CD8-positive, alpha-beta memory T cell (primary cell): ENCODE data around the gene IL11RA. TPM values are rescaled to one million over a fixed set of nuclear protein-coding genes. Genes with fewer than 3 reads are reported as not detected.

Experiments used
- CTCF ChIA-PET: fragments of 350-600 bp; sonication (Branson Sonifier 250); formaldehyde crosslinking; loops from one replicate; lab custom pipeline; 2021; ENCODE audit warnings: antibody characterized with exemption; lab: Charles Lee
- POLR2A ChIA-PET: fragments of 350-600 bp; sonication (Branson Sonifier 250); formaldehyde crosslinking; loops from one replicate; lab custom pipeline; 2021; ENCODE audit warnings: antibody characterized with exemption; lab: Charles Lee
- DNase-seq, 5 donors: peaks; one replicate each; pipeline versions ENCODE4 v3.0.0 to v3.0.0-alpha.2; 2020 to 2022; ENCODE audit warnings: mixed read lengths in 1 of 5
- H3K27ac ChIP-seq: one replicate; pipeline ENCODE4 v1.7.0; 2013; ENCODE audit warnings: low read depth, mild to moderate bottlenecking, low read length, moderate library complexity
- H3K27me3 ChIP-seq: 2 replicates; pipeline ENCODE4 v1.7.0; 2013; ENCODE audit warnings: low read length, mild to moderate bottlenecking; ENCODE audit not compliant: insufficient read depth, poor library complexity, severe bottlenecking
- H3K36me3 ChIP-seq: 2 replicates; pipeline ENCODE4 v1.7.0; 2013; ENCODE audit warnings: mild to moderate bottlenecking, low read length, moderate library complexity; ENCODE audit not compliant: insufficient read depth
- H3K4me1 ChIP-seq: 2 replicates; pipeline ENCODE4 v1.7.0; 2013; ENCODE audit warnings: mild to moderate bottlenecking, low read length, moderate library complexity; ENCODE audit not compliant: insufficient read depth
- H3K4me3 ChIP-seq: 2 replicates; pipeline ENCODE4 v1.7.0; 2013; ENCODE audit warnings: mild to moderate bottlenecking, low read length
- H3K9me3 ChIP-seq: 2 replicates; pipeline ENCODE4 v1.7.0; 2013; ENCODE audit warnings: mild to moderate bottlenecking, low read length
- H3K27ac Mint-ChIP-seq, 8 donors: one replicate each; pipeline ENCODE4 v1.8.0; 2020 to 2021; ENCODE audit warnings: mixed read lengths in 8 of 8, mild to moderate bottlenecking in 6 of 8, inconsistent platforms in 3 of 8, moderate library complexity in 3 of 8
- H3K27me3 Mint-ChIP-seq, 2 donors: one replicate each; pipeline ENCODE4 v1.8.0; 2020 to 2021; ENCODE audit warnings: mixed read lengths in 2 of 2, mild to moderate bottlenecking in 1 of 2, moderate library complexity in 1 of 2
- H3K36me3 Mint-ChIP-seq, 3 donors: one replicate each; pipeline ENCODE4 v1.8.0; 2020 to 2021; ENCODE audit warnings: mixed read lengths in 3 of 3, inconsistent platforms in 1 of 3, mild to moderate bottlenecking in 1 of 3
- H3K4me1 Mint-ChIP-seq, 3 donors: one replicate each; pipeline ENCODE4 v1.8.0; 2020 to 2021; ENCODE audit warnings: mixed read lengths in 3 of 3, inconsistent platforms in 1 of 3, mild to moderate bottlenecking in 1 of 3
- H3K4me3 Mint-ChIP-seq, 7 donors: one replicate each; pipeline ENCODE4 v1.8.0; 2020 to 2021; ENCODE audit warnings: mixed read lengths in 7 of 7, mild to moderate bottlenecking in 6 of 7, moderate library complexity in 4 of 7, inconsistent platforms in 2 of 7
- H3K9me3 Mint-ChIP-seq, 5 donors: one replicate each; pipeline ENCODE4 v1.8.0; 2020 to 2022; ENCODE audit warnings: mixed read lengths in 5 of 5, mild to moderate bottlenecking in 3 of 5, moderate library complexity in 2 of 5, inconsistent platforms in 1 of 5
- polyA plus RNA-seq: library from polyadenylated mRNA; unstranded; fragments of 300-500 nt; fragmentation: Illumina TruSeq; gene quantifications from one replicate; pipeline ENCODE4 v1.2.3, GENCODE V29; 2021
- total RNA-seq, 2 experiments: library from RNA; stranded (reverse); gene quantifications; one replicate each; pipeline ENCODE4 v1.2.3, GENCODE V29; 2021

IL11RA gene
- total and polyA plus RNA-seq, 3 experiments from 2014 or later: 5.3 to 16.5 (median 15.6) TPM

GRCh38 chr9:34648673-34649072 lies 3.3 kb upstream of the IL11RA start:
- no peak for DNase-seq
- POLR2A ChIA-PET: interaction anchor here (3.3 kb wide), 1 partner anchor 12 kb away, joined by 66 read pairs; the partner anchor contains the start of gene SIGMAR1
- H3K27ac ChIP-seq: no peak overlapping the region
- H3K4me3 ChIP-seq: no peak overlapping the region
- peaks cover 43 to 62% (median 52%) of the 10 kb centered on the region in 3 donors for H3K4me1 Mint-ChIP-seq
- H3K27ac Mint-ChIP-seq: peak overlapping the region in 5 of 8 donors; percentile 37 to 92 (median 84)
- H3K4me1 ChIP-seq: peaks cover 39% of the 10 kb centered on the region
- CTCF ChIA-PET: interaction anchor here (0.8 to 8.6 kb wide), 5 partner anchors 12 to 54 kb away, joined by 3 to 141 read pairs (median 27); partner anchors contain the start of genes CCL27 and SIGMAR1
- no peaks in the 10 kb centered on the region for H3K27me3 Mint-ChIP-seq
- no peaks in the 10 kb centered on the region for H3K27me3 ChIP-seq
- H3K4me3 Mint-ChIP-seq: peak overlapping the region in 5 of 7 donors; percentile 37 to 64 (median 59)
- peaks cover 19% of the 10 kb centered on the region for H3K36me3 ChIP-seq
- no peaks in the 10 kb centered on the region for H3K9me3 ChIP-seq
- H3K9me3 Mint-ChIP-seq: no peaks in the 10 kb centered on the region
- peaks cover 4 to 55% (median 6%) of the 10 kb centered on the region in 3 donors for H3K36me3 Mint-ChIP-seq

DNA sequence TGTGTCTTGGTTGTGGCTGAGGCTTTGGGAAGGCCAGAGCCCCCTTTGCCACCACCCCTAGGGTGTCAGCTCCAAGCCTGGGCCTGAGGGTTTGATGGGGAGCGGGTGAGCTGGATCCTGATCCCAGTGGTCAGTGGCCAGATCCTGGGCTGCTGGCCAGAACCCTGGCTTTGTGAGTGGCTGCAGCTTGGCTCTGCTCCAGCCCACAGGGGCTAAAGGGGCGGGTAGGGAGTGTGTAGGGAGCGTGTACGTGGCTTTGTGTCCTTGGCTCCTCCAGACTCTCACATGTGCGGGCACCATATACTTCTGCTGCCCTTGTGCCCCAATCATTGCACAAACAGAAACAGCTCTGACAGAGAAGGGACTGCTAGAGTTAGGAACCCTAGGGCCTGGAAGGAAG lies 1.2 kb upstream of the IL11RA start:
- Mint-ChIP-seq H3K27ac (peak overlapping the region in 2 of 8 donors; percentile 19 to 27), H3K36me3 (peaks cover 4 to 55% (median 6%) of the 10 kb centered on the region in 3 donors)

GRCh38 chr9:34651321-34651720 lies 664 bp upstream of the IL11RA start:
- no peaks in the 10 kb centered on the region for H3K9me3 Mint-ChIP-seq
- peaks cover 40 to 62% (median 45%) of the 10 kb centered on the region in 3 donors for H3K4me1 Mint-ChIP-seq
- H3K27me3 Mint-ChIP-seq: peaks cover 0 to 3% of the 10 kb centered on the region in 2 donors
- H3K27ac Mint-ChIP-seq: peak overlapping the region in 3 of 8 donors; percentile 15 to 68 (median 61)
- H3K27me3 ChIP-seq: no peaks in the 10 kb centered on the region
- peaks cover 19% of the 10 kb centered on the region for H3K36me3 ChIP-seq
- CTCF ChIA-PET: interaction anchor here (1.7 to 7.6 kb wide), 2 partner anchors 14 to 38 kb away, joined by 3 to 54 read pairs; a partner anchor contains a TSS
- H3K4me1 ChIP-seq: peaks cover 34% of the 10 kb centered on the region
- peak overlapping the region; percentile 40 for H3K27ac ChIP-seq
- peaks cover 4 to 55% (median 6%) of the 10 kb centered on the region in 3 donors for H3K36me3 Mint-ChIP-seq
- no peak overlapping the region for H3K4me3 ChIP-seq
- H3K9me3 ChIP-seq: no peaks in the 10 kb centered on the region
- DNase-seq: no peak
- POLR2A ChIA-PET: interaction anchor here (1.3 kb wide), 1 partner anchor 31 kb away, joined by 3 read pairs; the partner anchor contains the start of gene DCTN3
- H3K4me3 Mint-ChIP-seq: no peak overlapping the region

More for the DNA sequence above, 1.2 kb upstream of the IL11RA start:
- no peaks in the 10 kb centered on the region for H3K9me3 Mint-ChIP-seq
- DNase-seq: no peak
- H3K27me3 ChIP-seq: no peaks in the 10 kb centered on the region
- peaks cover 39% of the 10 kb centered on the region for H3K4me1 ChIP-seq
- H3K9me3 ChIP-seq: no peaks in the 10 kb centered on the region
- no peak overlapping the region for H3K4me3 Mint-ChIP-seq
- peaks cover 19% of the 10 kb centered on the region for H3K36me3 ChIP-seq
- H3K4me3 ChIP-seq: no peak overlapping the region
- ChIA-PET POLR2A (interaction anchor here (1.3 kb wide), 1 partner anchor 31 kb away, joined by 3 read pairs; the partner anchor contains the start of gene DCTN3), CTCF (interaction anchor here (0.7 to 7.6 kb wide), 3 partner anchors 14 to 52 kb away, joined by 3 to 54 read pairs (median 3); a partner anchor contains a TSS)
- peaks cover 44 to 67% (median 50%) of the 10 kb centered on the region in 3 donors for H3K4me1 Mint-ChIP-seq
- no peak overlapping the region for H3K27ac ChIP-seq
- H3K27me3 Mint-ChIP-seq: peaks cover 0 to 3% of the 10 kb centered on the region in 2 donors

GRCh38 chr9:34652602-34653000 lies 616 bp downstream of the IL11RA start:
- Mint-ChIP-seq H3K27ac (peak overlapping the region; percentile 0 to 89 (median 54)), H3K27me3 (peaks cover 0 to 3% of the 10 kb centered on the region in 2 donors), H3K4me3 (no peak overlapping the region), H3K9me3 (no peaks in the 10 kb centered on the region), H3K4me1 (peaks cover 30 to 50% (median 35%) of the 10 kb centered on the region in 3 donors), H3K36me3 (peaks cover 4 to 43% (median 6%) of the 10 kb centered on the region in 3 donors)
- Histone ChIP-seq H3K4me1 (peaks cover 27% of the 10 kb centered on the region), H3K9me3 (no peaks in the 10 kb centered on the region), H3K27ac (peak overlapping the region; percentile 13), H3K27me3 (no peaks in the 10 kb centered on the region), H3K4me3 (no peak overlapping the region), H3K36me3 (peaks cover 19% of the 10 kb centered on the region)
- ChIA-PET CTCF (interaction anchor here (1.1 to 7.6 kb wide), 2 partner anchors 12 to 14 kb away, joined by 3 to 54 read pairs; a partner anchor contains a TSS), POLR2A (interaction anchor here (1.1 kb wide), 1 partner anchor 15 kb away, joined by 3 read pairs; the partner anchor contains the start of gene SIGMAR1)
- no peak for DNase-seq

GRCh38 chr9:34653151-34654072 lies 1.4 kb downstream of the IL11RA start:
- no peak for DNase-seq
- no peaks in the 10 kb centered on the region for H3K9me3 ChIP-seq
- Mint-ChIP-seq H3K4me1 (peaks cover 22 to 42% (median 27%) of the 10 kb centered on the region in 3 donors), H3K36me3 (peaks cover 1 to 34% (median 3%) of the 10 kb centered on the region in 3 donors), H3K4me3 (no peak overlapping the region), H3K27ac (peak overlapping the region in 6 of 8 donors; percentile 11 to 69 (median 46)), H3K27me3 (peaks cover 0 to 3% of the 10 kb centered on the region in 2 donors), H3K9me3 (no peaks in the 10 kb centered on the region)
- H3K4me3 ChIP-seq: no peak overlapping the region
- no peaks in the 10 kb centered on the region for H3K27me3 ChIP-seq
- peaks cover 19% of the 10 kb centered on the region for H3K4me1 ChIP-seq
- H3K36me3 ChIP-seq: peaks cover 16% of the 10 kb centered on the region
- ChIA-PET POLR2A (no interaction called here), CTCF (interaction anchor here (0.6 to 7.6 kb wide), 3 partner anchors 12 to 28 kb away, joined by 3 to 54 read pairs (median 3); a partner anchor contains a TSS)
- no peak overlapping the region for H3K27ac ChIP-seq

DNA sequence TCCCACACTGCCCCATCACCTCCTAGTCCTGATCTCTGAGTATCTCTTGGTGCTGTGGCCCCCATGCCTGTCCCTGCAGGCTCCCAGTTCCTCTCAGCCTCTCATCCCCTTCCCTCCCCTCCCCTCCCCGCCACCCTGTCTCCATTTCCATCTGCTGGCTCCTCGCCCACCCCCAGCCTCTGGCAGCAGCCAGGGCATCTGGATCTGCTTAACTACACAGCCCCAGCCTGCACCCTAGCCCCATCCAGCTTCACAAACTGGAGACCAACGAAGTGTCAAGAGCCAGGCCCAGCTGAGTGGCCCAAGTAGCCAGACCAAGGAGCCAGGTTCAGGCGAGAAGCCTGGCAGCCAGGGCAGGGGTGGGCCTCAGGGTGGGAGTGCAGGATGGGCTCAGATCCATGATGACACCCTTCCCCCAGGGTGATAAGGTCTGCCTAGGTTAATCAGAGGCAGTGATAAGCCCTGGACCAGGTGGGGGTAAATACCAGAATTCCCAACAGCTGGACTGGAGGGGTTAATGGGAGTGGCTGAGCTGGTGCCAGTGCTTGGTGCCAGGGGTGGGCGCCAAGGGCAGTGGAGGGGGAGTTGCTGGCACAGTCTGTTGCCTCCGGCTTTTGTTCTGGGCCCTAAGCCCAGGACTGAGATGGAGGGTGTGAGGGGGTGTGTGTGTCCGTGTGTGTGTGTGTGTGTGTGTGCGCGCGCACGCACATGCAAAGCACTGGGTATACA lies 2.5 kb downstream of the IL11RA start:
- Mint-ChIP-seq H3K36me3 (peaks cover 0 to 25% (median 3%) of the 10 kb centered on the region in 3 donors), H3K4me3 (no peak overlapping the region), H3K4me1 (peaks cover 15 to 31% (median 18%) of the 10 kb centered on the region in 3 donors), H3K27ac (peak overlapping the region in 3 of 8 donors; percentile 39 to 83 (median 58)), H3K27me3 (peaks cover 0 to 3% of the 10 kb centered on the region in 2 donors), H3K9me3 (no peaks in the 10 kb centered on the region)
- Histone ChIP-seq H3K27me3 (no peaks in the 10 kb centered on the region), H3K9me3 (no peaks in the 10 kb centered on the region), H3K27ac (no peak overlapping the region), H3K4me1 (peaks cover 9% of the 10 kb centered on the region), H3K4me3 (no peak overlapping the region), H3K36me3 (peaks cover 5% of the 10 kb centered on the region)
- DNase-seq: no peak
- POLR2A ChIA-PET: no interaction called here
- CTCF ChIA-PET: interaction anchor here (1.0 kb wide), 1 partner anchor 9 kb away, joined by 3 read pairs; no protein-coding TSS in a partner anchor

DNA sequence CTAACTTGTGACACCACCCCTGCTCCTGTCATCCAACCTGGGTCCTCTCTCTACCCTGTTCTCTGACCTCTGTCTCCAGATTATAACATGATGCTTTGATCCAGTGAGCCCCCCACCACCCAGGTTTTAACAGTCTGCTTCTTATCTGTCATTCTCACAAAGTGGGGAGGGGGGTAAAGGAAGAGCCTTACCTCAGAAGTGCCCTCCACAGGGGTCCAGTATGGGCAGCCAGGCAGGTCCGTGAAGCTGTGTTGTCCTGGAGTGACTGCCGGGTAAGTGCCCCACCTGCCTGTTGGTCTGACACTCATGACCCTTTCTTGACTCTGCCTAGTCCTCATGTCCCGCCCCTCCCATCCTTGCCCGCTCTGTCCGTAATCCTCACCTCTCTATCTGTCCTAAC lies 3.4 kb downstream of the IL11RA start:
- no peaks in the 10 kb centered on the region for H3K9me3 ChIP-seq
- H3K27me3 Mint-ChIP-seq: peaks cover 0 to 3% of the 10 kb centered on the region in 2 donors
- H3K4me3 ChIP-seq: no peak overlapping the region
- peaks cover 0 to 21% (median 3%) of the 10 kb centered on the region in 3 donors for H3K36me3 Mint-ChIP-seq
- no peaks in the 10 kb centered on the region for H3K27me3 ChIP-seq
- ChIA-PET CTCF (interaction anchor here (1.3 to 1.5 kb wide), 3 partner anchors 9 to 35 kb away, joined by 3 to 7 read pairs (median 5); partner anchors contain the start of genes DCTN3 and GALT), POLR2A (interaction anchor here (0.7 to 1.8 kb wide), 2 partner anchors 9 kb away, joined by 4 to 7 read pairs; partner anchors contain the start of gene GALT)
- peaks cover 14 to 31% (median 17%) of the 10 kb centered on the region in 3 donors for H3K4me1 Mint-ChIP-seq
- H3K4me1 ChIP-seq: peaks cover 9% of the 10 kb centered on the region
- H3K36me3 ChIP-seq: peaks cover 6% of the 10 kb centered on the region
- H3K27ac ChIP-seq: no peak overlapping the region
- DNase-seq: no peak
- no peaks in the 10 kb centered on the region for H3K9me3 Mint-ChIP-seq
- H3K4me3 Mint-ChIP-seq: no peak overlapping the region
- peak overlapping the region in 2 of 8 donors; percentile 42 to 89 for H3K27ac Mint-ChIP-seq
